ENCODE data around the gene ZFPM1. TPM values are rescaled to one million over a fixed set of nuclear protein-coding genes. Genes with fewer than 3 reads are reported as not detected.

The ZFPM1 gene
- total RNA-seq, 4 donors from 2014 or later, result 0.40 to 1.4 (median 0.59) TPM

DNA sequence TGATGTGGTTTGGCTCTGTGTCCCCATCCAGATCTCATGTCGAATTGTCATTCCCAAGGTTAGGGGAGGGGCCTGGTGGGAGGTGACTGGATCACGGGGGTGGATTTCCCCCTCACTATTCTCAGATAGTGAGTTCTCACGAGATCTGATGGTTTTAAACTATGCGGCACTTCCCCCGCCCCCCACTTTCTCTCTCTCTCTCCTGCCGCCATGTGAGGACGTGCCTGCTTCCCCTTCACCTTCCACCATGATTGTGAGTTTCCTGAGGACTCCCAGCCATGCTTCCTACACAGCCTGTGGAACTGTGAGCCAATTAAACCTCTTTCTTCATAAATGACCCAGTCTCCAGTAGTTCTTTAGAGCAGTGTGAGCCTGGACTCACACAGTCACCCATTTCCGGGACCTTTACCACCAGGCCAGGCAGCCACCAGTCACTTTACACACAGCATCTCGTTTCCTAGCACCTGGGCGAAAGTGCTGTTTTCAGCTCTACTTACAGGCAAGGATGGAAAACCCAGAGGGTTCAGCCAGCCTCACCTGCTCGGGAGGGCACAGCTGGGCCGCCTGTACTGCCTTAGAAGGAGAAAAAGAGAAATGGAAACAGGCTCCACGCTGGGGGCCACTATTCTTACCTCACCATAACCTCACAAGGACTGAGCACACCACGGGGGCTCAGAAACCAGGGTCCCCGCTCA, 103.4 kb downstream of the ZFPM1 start:
- ATAC-seq, result no peak
- WGBS, 2 donors (ENCODE audit: low coverage in 1 of 2), result 63 to 68% methylated on average over 6 to 7 of the region's 15 CpGs

DNA sequence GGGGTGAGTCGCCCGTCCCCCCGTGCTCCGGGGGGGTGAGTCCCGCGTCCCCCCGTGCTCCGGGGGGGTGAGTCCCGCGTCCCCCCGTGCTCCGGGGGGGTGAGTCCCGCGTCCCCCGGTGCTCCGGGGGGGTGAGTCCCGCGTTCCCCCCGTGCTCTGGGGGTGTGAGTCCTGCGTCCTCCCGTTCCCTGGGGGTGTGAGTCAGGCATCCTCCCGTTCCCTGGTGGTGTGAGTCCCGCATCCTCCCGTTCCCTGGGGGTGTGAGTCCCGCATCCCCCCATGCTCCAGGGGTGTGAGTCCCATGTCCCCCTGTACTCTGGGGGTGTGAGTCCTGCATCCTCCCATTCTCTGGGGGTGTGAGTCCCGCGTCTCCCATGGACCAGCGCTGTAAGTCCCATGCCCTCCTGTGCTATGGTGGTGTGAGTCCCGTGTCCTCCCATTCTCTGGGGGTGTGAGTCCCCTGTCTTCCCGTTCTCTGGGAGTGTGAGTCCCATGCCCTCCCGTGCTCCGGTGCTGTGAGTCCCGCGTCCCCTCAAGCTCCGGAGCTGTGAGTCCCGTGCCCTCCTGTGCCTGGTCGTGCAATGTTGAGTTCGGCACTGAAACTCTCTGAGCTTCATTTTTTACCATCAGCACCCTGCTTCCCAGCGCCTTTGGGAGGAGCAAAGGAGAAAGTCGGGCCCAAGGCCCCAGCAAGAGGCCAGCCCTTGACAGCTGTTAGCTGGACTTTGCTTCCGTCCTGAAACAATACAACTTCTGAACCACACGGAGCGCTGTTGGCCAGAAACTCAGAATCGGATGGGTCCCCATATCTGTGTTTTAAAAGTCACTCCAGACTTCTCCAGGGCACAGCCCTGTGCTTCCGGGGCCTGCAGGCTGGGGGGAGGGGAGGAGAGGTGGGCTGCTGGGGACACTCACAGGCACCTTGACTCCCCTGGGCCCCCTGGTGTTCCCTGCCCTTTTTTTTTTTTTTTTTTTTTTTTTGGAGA, 105.7 kb downstream of the ZFPM1 start:
- H3K4me1 ChIP-seq, result peaks cover 0 to 15% (median 3%) of the 10 kb centered on the region in 3 donors
- no peak overlapping the region for H3K4me3 ChIP-seq
- no peaks in the 10 kb centered on the region for H3K36me3 ChIP-seq
- WGBS, 2 donors (ENCODE audit: low coverage in 1 of 2), result 0 to 21% methylated on average over 4 to 7 of the region's 45 CpGs
- no peak for TF ChIP-seq POLR2A (IDR thresholded peaks at IDR 0.05)
- TF ChIP-seq, protein P1, sequence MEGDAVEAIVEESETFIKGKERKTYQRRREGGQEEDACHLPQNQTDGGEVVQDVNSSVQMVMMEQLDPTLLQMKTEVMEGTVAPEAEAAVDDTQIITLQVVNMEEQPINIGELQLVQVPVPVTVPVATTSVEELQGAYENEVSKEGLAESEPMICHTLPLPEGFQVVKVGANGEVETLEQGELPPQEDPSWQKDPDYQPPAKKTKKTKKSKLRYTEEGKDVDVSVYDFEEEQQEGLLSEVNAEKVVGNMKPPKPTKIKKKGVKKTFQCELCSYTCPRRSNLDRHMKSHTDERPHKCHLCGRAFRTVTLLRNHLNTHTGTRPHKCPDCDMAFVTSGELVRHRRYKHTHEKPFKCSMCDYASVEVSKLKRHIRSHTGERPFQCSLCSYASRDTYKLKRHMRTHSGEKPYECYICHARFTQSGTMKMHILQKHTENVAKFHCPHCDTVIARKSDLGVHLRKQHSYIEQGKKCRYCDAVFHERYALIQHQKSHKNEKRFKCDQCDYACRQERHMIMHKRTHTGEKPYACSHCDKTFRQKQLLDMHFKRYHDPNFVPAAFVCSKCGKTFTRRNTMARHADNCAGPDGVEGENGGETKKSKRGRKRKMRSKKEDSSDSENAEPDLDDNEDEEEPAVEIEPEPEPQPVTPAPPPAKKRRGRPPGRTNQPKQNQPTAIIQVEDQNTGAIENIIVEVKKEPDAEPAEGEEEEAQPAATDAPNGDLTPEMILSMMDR (IDR thresholded peaks at IDR 0.05), result peak in 2 of 4 experiments; percentile 40 to 59
- H3K27ac ChIP-seq, result no peak overlapping the region
- H3K9me3 ChIP-seq, result no peaks in the 10 kb centered on the region
- ATAC-seq, result peak; percentile 65
- peaks cover 64% of the 10 kb centered on the region for H3K27me3 ChIP-seq

More for the DNA sequence above, 103.4 kb downstream of the ZFPM1 start:
- Histone ChIP-seq H3K9me3 (no peaks in the 10 kb centered on the region), H3K4me3 (no peak overlapping the region), H3K4me1 (peaks cover 0 to 8% (median 0%) of the 10 kb centered on the region in 3 donors), H3K36me3 (no peaks in the 10 kb centered on the region), H3K27me3 (peaks cover 81% of the 10 kb centered on the region), H3K27ac (no peak overlapping the region)
- TF ChIP-seq EP300 (IDR thresholded peaks at IDR 0.05) (no peak), POLR2AphosphoS5 (IDR thresholded peaks at IDR 0.05) (no peak), POLR2A (IDR thresholded peaks at IDR 0.05) (no peak)
- TF ChIP-seq, protein P1 (IDR thresholded peaks at IDR 0.05), result no peak

- ATAC-seq, result no peak
- no peak overlapping the region for H3K4me3 ChIP-seq
- no peaks in the 10 kb centered on the region for H3K9me3 ChIP-seq
- H3K36me3 ChIP-seq, result no peaks in the 10 kb centered on the region
- TF ChIP-seq EP300 (IDR thresholded peaks at IDR 0.05), result no peak
- no peak for TF ChIP-seq POLR2A (IDR thresholded peaks at IDR 0.05)
- TF ChIP-seq POLR2AphosphoS5 (IDR thresholded peaks at IDR 0.05), result no peak
- TF ChIP-seq, protein P1 (IDR thresholded peaks at IDR 0.05), result no peak
- peaks cover 0 to 15% (median 3%) of the 10 kb centered on the region in 3 donors for H3K4me1 ChIP-seq
- 54% methylated on average over 15 of the region's 22 CpGs; no CpG with 5 or more reads in 1 of the 2 donors for WGBS, 2 donors (ENCODE audit: low coverage in 1 of 2)
- H3K27ac ChIP-seq, result no peak overlapping the region
- peaks cover 42% of the 10 kb centered on the region for H3K27me3 ChIP-seq
These were observed 107.8 kb downstream of the ZFPM1 start for GRCh38 chr16:88560714-88561484.

GRCh38 chr16:88561485-88562359, 108.6 kb downstream of the ZFPM1 start:
- Histone ChIP-seq H3K9me3 (no peaks in the 10 kb centered on the region), H3K27ac (peak overlapping the region in 1 of 4 donors; percentile 58), H3K36me3 (no peaks in the 10 kb centered on the region), H3K4me3 (peak overlapping the region in 1 of 2 donors; percentile 39), H3K4me1 (peaks cover 0 to 15% (median 3%) of the 10 kb centered on the region in 3 donors), H3K27me3 (peaks cover 34% of the 10 kb centered on the region)
- WGBS, 2 donors (ENCODE audit: low coverage in 1 of 2), result 38% methylated on average over 2 of the region's 24 CpGs; no CpG with 5 or more reads in 1 of the 2 donors
- TF ChIP-seq, protein P1 (IDR thresholded peaks at IDR 0.05), result peak in 3 of 4 experiments; percentile 56 to 79 (median 64)
- TF ChIP-seq POLR2A (IDR thresholded peaks at IDR 0.05) (no peak), POLR2AphosphoS5 (IDR thresholded peaks at IDR 0.05) (no peak)
- peak; percentile 51 for ATAC-seq
